Neural progenitor cell (in vitro differentiated cells): ENCODE data around the gene SAMD3. TPM values are rescaled to one million over a fixed set of nuclear protein-coding genes. Genes with fewer than 3 reads are reported as not detected.
A peak's percentile ranks its signal among the peaks of the same experiment; 100 is the strongest.

Source experiments
- DNase-seq: peaks from one replicate; pipeline ENCODE4 v3.0.0-alpha.2; 2016; ENCODE audit warnings: low spot score
- H2AFZ ChIP-seq: fragments of 200-600 bp; sonication (generic); replicated peaks from 2 replicates; pipeline ENCODE4 v1.6.1; 2016; ENCODE audit warnings: antibody characterized with exemption
- H3F3A ChIP-seq: fragments of 200-600 bp; sonication (generic); 2 replicates; pipeline ENCODE4 v1.6.1; 2016; ENCODE audit warnings: antibody characterized with exemption, low read depth
- H3K27ac ChIP-seq: fragments of 200-600 bp; sonication (generic); 2 replicates; pipeline ENCODE4 v1.5.1; 2016; ENCODE audit warnings: mild to moderate bottlenecking
- H3K27me3 ChIP-seq: fragments of 200-600 bp; sonication (generic); 2 replicates; pipeline ENCODE4 v1.6.1; 2016; ENCODE audit warnings: mild to moderate bottlenecking, moderate library complexity
- H3K36me3 ChIP-seq: fragments of 200-600 bp; sonication (generic); 2 replicates; pipeline ENCODE4 v1.5.1; 2016
- H3K4me1 ChIP-seq: fragments of 200-600 bp; sonication (generic); 2 replicates; pipeline ENCODE4 v1.6.1; 2016; ENCODE audit warnings: mixed run types
- H3K4me2 ChIP-seq: fragments of 200-600 bp; sonication (generic); 2 replicates; pipeline ENCODE4 v1.6.1; 2016
- H3K4me3 ChIP-seq: fragments of 200-600 bp; sonication (generic); 2 replicates; pipeline ENCODE4 v1.5.1; 2016
- H3K79me2 ChIP-seq: fragments of 200-600 bp; sonication (generic); 2 replicates; pipeline ENCODE4 v1.6.1; 2016; ENCODE audit warnings: low read depth
- H3K9ac ChIP-seq: fragments of 200-600 bp; sonication (generic); 2 replicates; pipeline ENCODE4 v1.6.1; 2016
- H3K9me3 ChIP-seq: fragments of 200-600 bp; sonication (generic); 2 replicates; pipeline ENCODE4 v1.5.1; 2016; ENCODE audit warnings: low read depth
- H4K20me1 ChIP-seq: fragments of 200-600 bp; sonication (generic); 2 replicates; pipeline ENCODE4 v1.6.1; 2016; ENCODE audit warnings: low read depth
- H3K27ac Mint-ChIP-seq: 3 replicates; pipeline ENCODE4 v1.8.0; 2021; ENCODE audit warnings: mixed read lengths
- H3K27me3 Mint-ChIP-seq: 2 replicates; pipeline ENCODE4 v1.8.0; 2022; ENCODE audit warnings: low read depth, mild to moderate bottlenecking, inconsistent platforms, moderate library complexity, mixed read lengths; ENCODE audit not compliant: insufficient read depth
- H3K36me3 Mint-ChIP-seq: 3 replicates; pipeline ENCODE4 v1.8.0; 2021; ENCODE audit warnings: mixed read lengths
- H3K4me1 Mint-ChIP-seq: 3 replicates; pipeline ENCODE4 v1.8.0; 2021; ENCODE audit warnings: mixed read lengths
- H3K4me3 Mint-ChIP-seq: 3 replicates; pipeline ENCODE4 v1.8.0; 2021; ENCODE audit warnings: mild to moderate bottlenecking, moderate library complexity, mixed read lengths
- H3K9me3 Mint-ChIP-seq: 3 replicates; pipeline ENCODE4 v1.8.0; 2020; ENCODE audit warnings: mixed read lengths
- EZH2 ChIP-seq: fragments of 200-600 bp; sonication (generic); IDR thresholded peaks from 2 replicates; pipeline ENCODE4 v1.6.1; 2017; ENCODE audit warnings: antibody characterized with exemption, mild to moderate bottlenecking, moderate library complexity
- EZH2phosphoT487 ChIP-seq: fragments of 200-600 bp; sonication (generic); IDR thresholded peaks from 2 replicates; pipeline ENCODE4 v1.6.1; 2017; ENCODE audit warnings: antibody characterized with exemption
- total RNA-seq: library from RNA; depleted of rRNA; stranded (reverse); fragments of >200 nt; gene quantifications from 2 replicates; pipeline ENCODE4 v1.2.3, GENCODE V29; 2015; ENCODE audit warnings: low replicate concordance
- TF ChIP-seq, protein P1 (sequence below): fragments of 200-600 bp; sonication (generic); IDR thresholded peaks from 2 replicates; pipeline ENCODE4 v1.5.1; 2017; ENCODE audit warnings: antibody characterized with exemption, mild to moderate bottlenecking

SAMD3 gene
- total RNA-seq, 1 donor from 2014 or later = 2.0 TPM

GRCh38 chr6:130158056-130158455 lies 64.7 kb downstream of the SAMD3 start:
- Mint-ChIP-seq H3K9me3 (peaks cover 4% of the 10 kb centered on the region), H3K4me3 (no peak overlapping the region)
- H3K4me2 ChIP-seq = no peak overlapping the region

DNA sequence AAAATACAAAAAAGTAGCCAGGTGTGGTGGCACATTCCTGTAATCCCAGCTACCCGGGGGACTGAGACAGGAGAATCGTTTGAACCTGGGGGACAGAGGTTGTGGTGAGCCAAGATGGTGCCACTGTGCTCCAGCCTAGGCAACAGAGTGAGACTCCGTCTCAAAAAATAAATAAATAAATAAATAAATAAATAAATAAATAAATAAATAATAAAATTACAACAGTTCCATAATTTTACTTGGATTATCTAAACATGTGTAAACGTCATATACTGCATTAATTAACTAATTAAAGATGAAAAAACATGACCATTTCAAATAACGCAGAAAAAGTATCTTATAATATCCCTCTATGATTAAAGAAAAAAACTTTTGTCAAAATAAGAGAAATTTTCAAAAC lies 65.8 kb downstream of the SAMD3 start:
- Mint-ChIP-seq H3K27ac (no peak overlapping the region), H3K36me3 (peaks cover 3% of the 10 kb centered on the region), H3K4me1 (peaks cover 6% of the 10 kb centered on the region), H3K4me3 (no peak overlapping the region), H3K27me3 (no peaks in the 10 kb centered on the region), H3K9me3 (peaks cover 4% of the 10 kb centered on the region)
- Histone ChIP-seq H3K27ac (no peak overlapping the region), H4K20me1 (no peaks in the 10 kb centered on the region), H2AFZ (no peak overlapping the region), H3F3A (no peaks in the 10 kb centered on the region), H3K36me3 (no peaks in the 10 kb centered on the region), H3K4me1 (peaks cover 6% of the 10 kb centered on the region), H3K4me3 (no peak overlapping the region), H3K9ac (no peak overlapping the region), H3K4me2 (no peak overlapping the region), H3K27me3 (no peaks in the 10 kb centered on the region), H3K9me3 (no peaks in the 10 kb centered on the region), H3K79me2 (no peaks in the 10 kb centered on the region)
- TF ChIP-seq EZH2phosphoT487 (no peak), EZH2 (no peak)
- TF ChIP-seq, protein P1, sequence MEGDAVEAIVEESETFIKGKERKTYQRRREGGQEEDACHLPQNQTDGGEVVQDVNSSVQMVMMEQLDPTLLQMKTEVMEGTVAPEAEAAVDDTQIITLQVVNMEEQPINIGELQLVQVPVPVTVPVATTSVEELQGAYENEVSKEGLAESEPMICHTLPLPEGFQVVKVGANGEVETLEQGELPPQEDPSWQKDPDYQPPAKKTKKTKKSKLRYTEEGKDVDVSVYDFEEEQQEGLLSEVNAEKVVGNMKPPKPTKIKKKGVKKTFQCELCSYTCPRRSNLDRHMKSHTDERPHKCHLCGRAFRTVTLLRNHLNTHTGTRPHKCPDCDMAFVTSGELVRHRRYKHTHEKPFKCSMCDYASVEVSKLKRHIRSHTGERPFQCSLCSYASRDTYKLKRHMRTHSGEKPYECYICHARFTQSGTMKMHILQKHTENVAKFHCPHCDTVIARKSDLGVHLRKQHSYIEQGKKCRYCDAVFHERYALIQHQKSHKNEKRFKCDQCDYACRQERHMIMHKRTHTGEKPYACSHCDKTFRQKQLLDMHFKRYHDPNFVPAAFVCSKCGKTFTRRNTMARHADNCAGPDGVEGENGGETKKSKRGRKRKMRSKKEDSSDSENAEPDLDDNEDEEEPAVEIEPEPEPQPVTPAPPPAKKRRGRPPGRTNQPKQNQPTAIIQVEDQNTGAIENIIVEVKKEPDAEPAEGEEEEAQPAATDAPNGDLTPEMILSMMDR = no peak
- no peak for DNase-seq

More at GRCh38 chr6:130158056-130158455, 64.7 kb downstream of the SAMD3 start:
- Histone ChIP-seq H3K9ac (no peak overlapping the region), H3K27me3 (no peaks in the 10 kb centered on the region), H3K4me3 (no peak overlapping the region), H3K27ac (no peak overlapping the region), H3K9me3 (no peaks in the 10 kb centered on the region), H4K20me1 (no peaks in the 10 kb centered on the region), H3K4me1 (peaks cover 2% of the 10 kb centered on the region), H3F3A (no peaks in the 10 kb centered on the region), H3K36me3 (no peaks in the 10 kb centered on the region), H2AFZ (no peak overlapping the region), H3K79me2 (no peaks in the 10 kb centered on the region)
- Mint-ChIP-seq H3K36me3 (peaks cover 3% of the 10 kb centered on the region), H3K27me3 (no peaks in the 10 kb centered on the region), H3K4me1 (peaks cover under 1% of the 10 kb centered on the region), H3K27ac (no peak overlapping the region)
- DNase-seq = no peak
- TF ChIP-seq, protein P1 = no peak
- TF ChIP-seq EZH2 = no peak
- TF ChIP-seq EZH2phosphoT487 = no peak

DNA sequence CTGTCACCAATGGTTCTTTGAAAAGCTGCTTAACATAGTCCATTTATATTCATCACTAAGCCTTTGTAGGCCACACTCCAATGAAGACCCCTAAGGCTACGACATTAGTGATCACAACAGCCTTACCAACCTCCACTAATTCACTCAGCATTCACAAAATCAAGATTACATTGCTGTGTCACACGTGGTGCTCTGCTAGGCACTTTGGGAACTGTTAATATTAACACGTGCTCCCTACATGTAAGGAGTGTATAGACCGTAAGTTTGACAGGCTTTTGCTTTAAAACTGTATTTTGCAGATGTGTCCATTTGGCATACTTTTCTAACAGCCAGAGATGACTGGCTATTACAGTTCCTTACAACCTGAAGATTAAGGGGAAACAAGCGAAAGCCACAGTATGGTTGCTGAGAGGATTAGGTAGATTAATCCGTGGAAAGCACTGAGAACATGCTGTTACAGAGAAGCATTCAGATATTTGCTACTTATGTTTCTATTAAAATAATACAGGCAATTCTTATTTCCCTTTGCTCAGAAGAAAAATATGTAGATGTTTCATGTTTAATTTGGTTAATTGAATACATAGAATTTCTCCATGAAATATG lies 69.7 kb downstream of the SAMD3 start:
- Mint-ChIP-seq H3K9me3 (no peaks in the 10 kb centered on the region), H3K27me3 (peaks cover 2% of the 10 kb centered on the region), H3K4me3 (no peak overlapping the region), H3K36me3 (peaks cover 3% of the 10 kb centered on the region), H3K27ac (no peak overlapping the region), H3K4me1 (peaks cover 12% of the 10 kb centered on the region)
- Histone ChIP-seq H2AFZ (no peak overlapping the region), H3K4me2 (no peak overlapping the region), H3K79me2 (no peaks in the 10 kb centered on the region), H3K9me3 (no peaks in the 10 kb centered on the region), H3K27ac (no peak overlapping the region), H3K4me3 (no peak overlapping the region), H3F3A (no peaks in the 10 kb centered on the region), H3K36me3 (no peaks in the 10 kb centered on the region), H4K20me1 (no peaks in the 10 kb centered on the region), H3K9ac (no peak overlapping the region), H3K4me1 (peaks cover 6% of the 10 kb centered on the region), H3K27me3 (no peaks in the 10 kb centered on the region)
- TF ChIP-seq EZH2phosphoT487 = no peak
- TF ChIP-seq, protein P1 = no peak
- TF ChIP-seq EZH2 = no peak
- DNase-seq = peak; percentile 20
